HG03066 (cell line): ENCODE results near the gene AGAP9.
"Not testable (repeated sequence)": the region's sequence is repeated elsewhere in the genome, so short reads cannot be mapped to it uniquely, and the experiment has no call there.

Source experiments
- ATAC-seq: cut with Tn5 transposase; IDR thresholded peaks from one replicate; pipeline ENCODE4 v1.9.1; 2021; ENCODE audit warnings: low read depth; ENCODE audit not compliant: unreplicated experiment

The AGAP9 gene

GRCh38 chr10:47489630-47490029, 33.8 kb downstream of the AGAP9 start:
- not testable (repeated sequence) for ATAC-seq

DNA sequence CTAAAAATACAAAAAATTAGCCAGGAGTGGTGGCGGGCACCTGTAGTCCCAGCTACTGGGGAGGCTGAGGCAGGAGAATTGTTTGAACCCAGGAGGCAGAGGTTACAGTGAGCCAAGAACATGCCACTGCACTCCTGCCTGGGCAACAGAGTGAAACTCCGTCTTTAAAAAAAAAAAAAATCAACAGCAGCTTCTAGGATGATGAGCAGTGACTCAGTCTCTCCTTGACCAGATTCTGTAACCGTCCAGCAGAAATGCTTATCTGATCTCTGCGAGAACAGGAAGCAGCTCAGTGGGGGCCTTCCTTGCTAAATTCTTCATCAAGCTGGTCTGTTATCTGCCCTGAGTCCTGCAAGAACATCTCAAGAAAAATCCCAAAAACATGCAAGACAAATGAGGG, 37.5 kb downstream of the AGAP9 start:
- not testable (repeated sequence) for ATAC-seq

DNA sequence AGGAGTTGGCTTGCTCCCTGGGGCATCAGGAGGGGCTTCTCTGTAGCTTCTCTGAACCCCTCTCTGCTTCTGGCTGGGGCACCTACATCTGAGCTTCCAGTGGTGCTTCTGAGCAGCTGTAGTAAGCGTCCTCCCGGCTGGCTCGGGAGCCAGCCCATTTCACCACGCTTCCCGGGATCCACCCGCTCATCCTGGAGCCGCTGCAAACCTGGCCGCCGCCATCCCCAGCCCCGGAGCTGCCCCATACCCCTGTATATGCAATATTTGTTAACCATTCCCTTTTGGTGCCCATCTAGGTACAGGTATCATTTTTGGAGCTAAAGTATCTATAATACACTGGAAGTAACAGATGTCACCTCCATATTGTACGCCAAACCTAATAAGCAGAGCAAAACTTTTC, 38.7 kb downstream of the AGAP9 start:
- not testable (repeated sequence) for ATAC-seq

DNA sequence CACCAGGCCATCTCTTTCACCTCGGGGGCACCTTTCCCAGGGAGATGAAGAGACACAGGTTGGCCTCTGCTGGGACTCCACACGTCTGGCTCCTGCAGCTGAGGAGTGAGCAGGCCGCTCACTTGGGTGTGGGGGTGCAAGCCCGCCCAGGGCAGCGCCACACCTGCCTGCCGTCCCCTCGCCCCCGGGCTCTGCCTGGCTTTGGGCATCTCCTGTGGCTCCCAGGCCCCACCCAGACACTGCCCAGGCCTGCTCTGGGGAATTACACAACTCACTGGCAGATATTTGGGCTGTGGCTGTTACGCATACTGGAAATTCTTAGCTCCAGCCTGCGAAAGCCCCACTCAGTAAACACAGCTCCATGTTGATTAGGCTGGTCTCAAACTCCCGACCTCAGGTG, 39.5 kb downstream of the AGAP9 start, which contains the start of gene ANXA8:
Gene ANXA8, minus strand, starts transcription at position 193 of the 400 bp plus-strand sequence. Its CDS starts 182 bp downstream, at position 11.
- not testable (repeated sequence) for ATAC-seq

GRCh38 chr10:47482367-47482766, 41.1 kb downstream of the AGAP9 start:
- ATAC-seq = not testable (repeated sequence)

DNA sequence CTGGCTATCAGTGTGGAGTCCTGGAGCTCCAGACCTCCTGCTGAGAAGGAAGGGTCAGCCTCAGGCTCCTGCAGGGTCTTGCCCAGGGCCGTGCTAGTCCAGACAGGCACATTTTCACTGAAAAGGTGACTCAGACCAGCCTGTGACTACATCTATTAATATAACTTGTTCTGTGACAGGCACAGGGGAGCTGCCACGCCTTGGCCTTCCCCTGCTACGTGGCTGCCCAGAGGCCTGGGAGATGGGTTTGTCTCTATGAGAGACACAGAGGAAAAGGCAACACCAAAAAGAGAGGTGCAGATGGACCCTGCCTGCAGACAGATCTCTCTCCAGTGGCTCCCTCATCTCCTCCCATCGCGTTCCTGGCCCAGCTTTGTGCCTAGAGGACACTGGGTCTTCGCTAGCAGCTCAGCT, 41.7 kb downstream of the AGAP9 start:
- not testable (repeated sequence) for ATAC-seq

GRCh38 chr10:47481182-47481766, 42.2 kb downstream of the AGAP9 start:
- not testable (repeated sequence) for ATAC-seq

DNA sequence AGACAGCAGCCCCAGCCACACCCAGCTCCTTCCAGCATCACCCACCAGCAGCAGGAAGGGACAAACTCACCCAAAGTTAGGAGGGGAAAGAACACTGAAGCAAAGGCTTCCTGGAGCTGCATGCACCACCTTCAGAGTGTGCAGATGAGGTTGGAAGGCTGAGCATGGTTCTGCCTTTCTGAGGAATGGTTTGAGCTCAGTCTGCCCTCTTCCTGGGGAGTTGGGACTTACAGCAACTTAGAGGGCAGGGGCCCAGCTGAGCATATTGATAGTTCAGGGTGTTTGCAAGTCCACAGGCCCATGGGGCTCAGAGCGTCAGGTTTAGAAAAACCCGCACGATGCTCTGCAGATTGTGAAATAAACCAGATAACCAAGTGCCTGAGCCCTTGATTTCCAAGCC, 43.3 kb downstream of the AGAP9 start:
- ATAC-seq = not testable (repeated sequence)

GRCh38 chr10:47478114-47478513, 45.3 kb downstream of the AGAP9 start:
- not testable (repeated sequence) for ATAC-seq

- not testable (repeated sequence) for ATAC-seq
Measured at GRCh38 chr10:47477078-47477477, 46.4 kb downstream of the AGAP9 start.

DNA sequence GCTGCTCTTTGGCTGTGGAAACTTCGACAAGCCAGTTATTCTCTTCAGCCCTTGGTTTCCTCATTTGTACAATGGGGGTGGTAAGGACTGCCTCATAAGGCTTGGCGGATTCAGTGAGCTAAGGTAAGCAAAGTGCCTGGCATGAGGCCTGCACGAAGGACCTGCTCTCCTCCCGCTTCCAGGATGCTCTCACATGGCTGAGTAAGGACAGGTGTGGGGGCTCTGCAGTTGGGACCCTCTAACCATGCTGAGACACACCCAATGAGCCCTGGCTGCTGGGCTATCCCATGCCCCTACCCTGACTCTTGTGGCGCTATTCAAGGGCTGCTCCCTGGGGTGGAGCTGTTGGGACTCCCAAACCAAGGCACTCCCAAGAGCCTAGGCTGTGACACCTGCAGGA, 48.3 kb downstream of the AGAP9 start:
- ATAC-seq = not testable (repeated sequence)

- not testable (repeated sequence) for ATAC-seq
Measured at GRCh38 chr10:47473516-47473915, 49.9 kb downstream of the AGAP9 start.

GRCh38 chr10:47472647-47473046, 50.8 kb downstream of the AGAP9 start:
- not testable (repeated sequence) for ATAC-seq

- ATAC-seq = not testable (repeated sequence)
Measured at GRCh38 chr10:47472072-47472471, 51.4 kb downstream of the AGAP9 start.

GRCh38 chr10:47468731-47469528, 54.5 kb downstream of the AGAP9 start:
- ATAC-seq = not testable (repeated sequence)

GRCh38 chr10:47467957-47468356, 55.5 kb downstream of the AGAP9 start:
- ATAC-seq = not testable (repeated sequence)

- ATAC-seq = not testable (repeated sequence)
Measured at GRCh38 chr10:47467458-47467857, 56.0 kb downstream of the AGAP9 start.

- not testable (repeated sequence) for ATAC-seq
Measured at GRCh38 chr10:47465216-47465917, 58.1 kb downstream of the AGAP9 start.

DNA sequence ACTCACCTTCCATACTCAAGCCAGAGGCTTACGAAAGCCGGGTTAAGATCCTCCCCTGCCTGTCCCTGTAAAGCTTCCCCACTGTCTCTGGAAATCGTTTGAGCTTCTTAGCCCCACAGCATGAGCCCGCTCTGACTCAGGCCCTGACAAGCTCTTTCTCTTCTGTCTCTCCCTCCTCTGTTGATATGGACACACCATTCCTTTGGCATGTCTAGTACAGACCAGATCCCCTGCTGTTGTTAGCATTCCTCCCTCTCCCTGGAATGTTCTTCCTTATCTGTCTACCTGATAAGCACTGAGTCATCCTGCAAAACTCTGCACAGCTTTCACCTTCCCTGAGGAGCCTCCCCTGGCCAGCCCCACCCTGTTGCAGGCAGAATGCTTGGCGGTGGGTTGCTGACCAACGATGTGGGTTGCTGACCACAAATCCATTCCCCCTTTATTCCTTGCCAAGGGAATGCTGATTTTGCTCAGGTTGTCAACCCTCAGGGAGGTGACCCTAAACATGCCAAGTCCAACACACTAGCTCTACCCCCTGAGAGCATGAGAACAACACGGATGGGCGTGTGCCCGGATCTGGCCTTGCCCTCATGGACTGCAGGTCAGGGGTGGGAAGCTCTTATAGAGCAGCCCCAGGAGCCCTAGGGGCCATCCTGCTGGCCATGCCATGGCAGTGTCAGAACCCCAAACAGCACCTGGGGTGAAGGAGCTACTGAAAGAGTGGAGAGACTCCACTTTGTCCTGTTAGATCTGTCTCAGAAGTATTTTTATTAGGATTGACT, 60.7 kb downstream of the AGAP9 start:
- not testable (repeated sequence) for ATAC-seq

- not testable (repeated sequence) for ATAC-seq
Measured at GRCh38 chr10:47461261-47461687, 62.2 kb downstream of the AGAP9 start.
